ENCODE data around the gene ARHGAP12.

DNA sequence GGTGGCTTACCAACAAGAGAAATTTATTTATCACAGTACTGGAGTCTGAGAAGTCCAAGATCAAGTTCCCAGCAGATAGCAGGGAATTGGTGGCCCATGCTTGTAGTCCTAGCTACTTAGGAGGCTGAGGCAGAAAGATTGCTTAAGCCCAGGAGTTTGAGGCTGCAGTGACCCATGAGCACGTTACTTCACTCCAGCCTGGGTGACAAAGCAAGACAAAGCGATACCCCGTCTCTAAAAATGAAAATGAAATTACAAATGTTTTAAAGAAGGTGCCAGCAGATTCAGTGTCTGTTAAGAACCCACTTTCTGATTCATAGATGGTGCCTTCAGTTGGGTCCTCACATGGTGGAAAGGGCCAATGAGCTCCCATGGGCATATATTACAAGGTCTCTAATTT lies 20.6 kb upstream of the ARHGAP12 start:
- no peak for TF ChIP-seq EZH2 (IDR thresholded peaks at IDR 0.05; ENCODE audit: low read depth)
- TF ChIP-seq, protein P1, sequence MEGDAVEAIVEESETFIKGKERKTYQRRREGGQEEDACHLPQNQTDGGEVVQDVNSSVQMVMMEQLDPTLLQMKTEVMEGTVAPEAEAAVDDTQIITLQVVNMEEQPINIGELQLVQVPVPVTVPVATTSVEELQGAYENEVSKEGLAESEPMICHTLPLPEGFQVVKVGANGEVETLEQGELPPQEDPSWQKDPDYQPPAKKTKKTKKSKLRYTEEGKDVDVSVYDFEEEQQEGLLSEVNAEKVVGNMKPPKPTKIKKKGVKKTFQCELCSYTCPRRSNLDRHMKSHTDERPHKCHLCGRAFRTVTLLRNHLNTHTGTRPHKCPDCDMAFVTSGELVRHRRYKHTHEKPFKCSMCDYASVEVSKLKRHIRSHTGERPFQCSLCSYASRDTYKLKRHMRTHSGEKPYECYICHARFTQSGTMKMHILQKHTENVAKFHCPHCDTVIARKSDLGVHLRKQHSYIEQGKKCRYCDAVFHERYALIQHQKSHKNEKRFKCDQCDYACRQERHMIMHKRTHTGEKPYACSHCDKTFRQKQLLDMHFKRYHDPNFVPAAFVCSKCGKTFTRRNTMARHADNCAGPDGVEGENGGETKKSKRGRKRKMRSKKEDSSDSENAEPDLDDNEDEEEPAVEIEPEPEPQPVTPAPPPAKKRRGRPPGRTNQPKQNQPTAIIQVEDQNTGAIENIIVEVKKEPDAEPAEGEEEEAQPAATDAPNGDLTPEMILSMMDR (conservative IDR thresholded peaks at IDR 0.05) = no peak
